Caco-2 (cell line): Measurements from ENCODE around the gene CLDN2. TPM values are rescaled to one million over a fixed set of nuclear protein-coding genes. Genes with fewer than 3 reads are reported as not detected.
"Not testable (repeated sequence)": the region's sequence is repeated elsewhere in the genome, so short reads cannot be mapped to it uniquely, and the experiment has no call there.

Source experiments
- BruUV-seq: library from RNA; stranded (reverse); fragments of 400-500 nt; replicated peaks from 2 replicates; lab custom pipeline; 2021; lab: Mats Ljungman, UMichigan
- CTCF ChIA-PET: fragments of 300-600 bp; sonication (Branson Sonifier 250); formaldehyde crosslinking; loops from one replicate; lab custom pipeline; 2022; ENCODE audit warnings: antibody characterized with exemption; lab: Charles Lee
- POLR2A ChIA-PET: fragments of 300-600 bp; sonication (Branson Sonifier 250); formaldehyde crosslinking; loops from one replicate; lab custom pipeline; 2022; ENCODE audit warnings: antibody characterized with exemption; lab: Charles Lee
- DNase-seq, 2 experiments: peaks; one replicate each; pipeline versions ENCODE4 v3.0.0 to v3.0.0-alpha.2; 2020 to 2022
- H3K27me3 ChIP-seq: replicated peaks from 2 replicates; pipeline ENCODE4 v1.6.0; 2011; ENCODE audit warnings: low read length; ENCODE audit not compliant: control insufficient read depth, insufficient read depth
- H3K36me3 ChIP-seq: 2 replicates; pipeline ENCODE4 v1.5.1; 2011; ENCODE audit warnings: low read length; ENCODE audit not compliant: control insufficient read depth, insufficient read depth
- H3K4me1 ChIP-seq: fragments of 250-450 bp; sonication (Bioruptor Pico); 2 replicates; pipeline ENCODE4 v1.5.1; 2020; ENCODE audit warnings: mild to moderate bottlenecking
- H3K4me3 ChIP-seq: 2 replicates; pipeline ENCODE4 v1.5.1; 2011; ENCODE audit warnings: low read depth, mild to moderate bottlenecking, control low read depth, low read length
- H3K9me3 ChIP-seq: fragments of 250-450 bp; sonication (Bioruptor Pico); 2 replicates; pipeline ENCODE4 v1.5.1; 2020; ENCODE audit warnings: mild to moderate bottlenecking, moderate library complexity
- H3K27ac Mint-ChIP-seq: one replicate; pipeline ENCODE4 v1.8.0; 2022; ENCODE audit warnings: mixed read lengths; ENCODE audit not compliant: unreplicated experiment
- H3K27me3 Mint-ChIP-seq: one replicate; pipeline ENCODE4 v1.8.0; 2022; ENCODE audit warnings: mixed read lengths; ENCODE audit not compliant: insufficient read depth, unreplicated experiment
- H3K36me3 Mint-ChIP-seq: one replicate; pipeline ENCODE4 v1.8.0; 2022; ENCODE audit warnings: mild to moderate bottlenecking, mixed read lengths; ENCODE audit not compliant: insufficient read depth, unreplicated experiment
- H3K4me1 Mint-ChIP-seq: one replicate; pipeline ENCODE4 v1.8.0; 2022; ENCODE audit warnings: low read depth, mixed read lengths; ENCODE audit not compliant: unreplicated experiment
- H3K4me3 Mint-ChIP-seq: one replicate; pipeline ENCODE4 v1.8.0; 2022; ENCODE audit warnings: mild to moderate bottlenecking, moderate library complexity, mixed read lengths; ENCODE audit not compliant: unreplicated experiment
- H3K9me3 Mint-ChIP-seq: one replicate; pipeline ENCODE4 v1.8.0; 2022; ENCODE audit warnings: mixed read lengths; ENCODE audit not compliant: unreplicated experiment
- CTCF ChIP-seq, 2 experiments: fragments of 200-600 bp in 1 of 2; IDR thresholded peaks; 1 replicate in 1 of 2; 2 replicates in 1 of 2; pipeline versions ENCODE4 v1.5.1 to v1.8.0; 2011 to 2022; ENCODE audit warnings: antibody characterized with exemption in 1 of 2, control low read depth in 1 of 2, inconsistent platforms in 1 of 2, low read depth in 1 of 2, low read length in 1 of 2, mild to moderate bottlenecking in 1 of 2, moderate library complexity in 1 of 2; ENCODE audit not compliant: insufficient read depth in 1 of 2, severe bottlenecking in 1 of 2, unreplicated experiment in 1 of 2
- intact Hi-C: fragments of 100-400 bp; cut with micrococcal nuclease; formaldehyde crosslinking; loops from one replicate; pipeline ENCODE4 v1.10.0; 2022; ENCODE audit not compliant: unreplicated experiment
- total RNA-seq: library from RNA; stranded (reverse); gene quantifications from 2 replicates; pipeline ENCODE4 v1.2.3, GENCODE V29; 2022

The CLDN2 gene
- total RNA-seq, 1 experiment from 2014 or later = 2.9 TPM

GRCh38 chrX:106963111-106963510 is 42.9 kb downstream of the CLDN2 start:
- Histone ChIP-seq H3K36me3 (no peaks in the 10 kb centered on the region), H3K9me3 (no peaks in the 10 kb centered on the region), H3K27me3 (no peaks in the 10 kb centered on the region), H3K4me3 (no peak overlapping the region), H3K4me1 (no peaks in the 10 kb centered on the region)
- H3K4me3 Mint-ChIP-seq = no peak overlapping the region
- peaks cover 7% of the 10 kb centered on the region for H3K4me1 Mint-ChIP-seq
- no peak overlapping the region for H3K27ac Mint-ChIP-seq
- no peak for TF ChIP-seq CTCF (IDR thresholded peaks at IDR 0.05; ENCODE audit: insufficient read depth in 1 of 2, low read depth in 1 of 2, low read length in 1 of 2, severe bottlenecking in 1 of 2, unreplicated experiment in 1 of 2)
- ChIA-PET POLR2A (no interaction called here), CTCF (no interaction called here)
- H3K9me3 Mint-ChIP-seq = no peaks in the 10 kb centered on the region
- no peaks in the 10 kb centered on the region for H3K27me3 Mint-ChIP-seq
- no TSS peak for BruUV-seq
- no peak for DNase-seq
- intact Hi-C loops = no loop called here
- H3K36me3 Mint-ChIP-seq = peaks cover 38% of the 10 kb centered on the region

GRCh38 chrX:106964290-106964689 is 44.1 kb downstream of the CLDN2 start:
- Mint-ChIP-seq H3K27me3 (no peaks in the 10 kb centered on the region), H3K9me3 (no peaks in the 10 kb centered on the region), H3K27ac (no peak overlapping the region), H3K4me1 (peaks cover 7% of the 10 kb centered on the region), H3K36me3 (peaks cover 42% of the 10 kb centered on the region), H3K4me3 (no peak overlapping the region)
- Histone ChIP-seq H3K4me1 (no peaks in the 10 kb centered on the region), H3K36me3 (no peaks in the 10 kb centered on the region), H3K27me3 (no peaks in the 10 kb centered on the region), H3K9me3 (no peaks in the 10 kb centered on the region), H3K4me3 (no peak overlapping the region)
- intact Hi-C loops = no loop called here
- no TSS peak for BruUV-seq
- ChIA-PET POLR2A (no interaction called here), CTCF (no interaction called here)
- TF ChIP-seq CTCF (IDR thresholded peaks at IDR 0.05; ENCODE audit: insufficient read depth in 1 of 2, low read depth in 1 of 2, low read length in 1 of 2, severe bottlenecking in 1 of 2, unreplicated experiment in 1 of 2) = no peak
- DNase-seq = no peak

- H3K4me3 ChIP-seq, H3K4me1 ChIP-seq, H3K27me3 ChIP-seq, H3K4me1 Mint-ChIP-seq, H3K4me3 Mint-ChIP-seq, POLR2A ChIA-PET, H3K9me3 Mint-ChIP-seq, BruUV-seq, intact Hi-C loops, H3K9me3 ChIP-seq, H3K27me3 Mint-ChIP-seq, H3K36me3 ChIP-seq, H3K27ac Mint-ChIP-seq: not testable (repeated sequence)
- DNase-seq = peak; percentile 33
- CTCF ChIA-PET = interaction anchor here (0.6 kb wide), 1 partner anchor 36 kb away, joined by 4 read pairs; no protein-coding TSS in a partner anchor
- peaks cover 52% of the 10 kb centered on the region for H3K36me3 Mint-ChIP-seq
Measured at GRCh38 chrX:106966547-106966946, 46.3 kb downstream of the CLDN2 start.

GRCh38 chrX:106972896-106973295 is 52.7 kb downstream of the CLDN2 start:
- no TSS peak for BruUV-seq
- Mint-ChIP-seq H3K27ac (peak overlapping the region; percentile 19), H3K9me3 (no peaks in the 10 kb centered on the region), H3K36me3 (peaks cover 36% of the 10 kb centered on the region), H3K4me1 (peaks cover 16% of the 10 kb centered on the region), H3K4me3 (no peak overlapping the region), H3K27me3 (no peaks in the 10 kb centered on the region)
- no peaks in the 10 kb centered on the region for H3K36me3 ChIP-seq
- H3K4me1 ChIP-seq = peaks cover 12% of the 10 kb centered on the region; the same call in 1 of the 2 replicates
- TF ChIP-seq CTCF (IDR thresholded peaks at IDR 0.05; ENCODE audit: insufficient read depth in 1 of 2, low read depth in 1 of 2, low read length in 1 of 2, severe bottlenecking in 1 of 2, unreplicated experiment in 1 of 2) = no peak
- no peak for DNase-seq
- intact Hi-C loops = no loop called here
- no peaks in the 10 kb centered on the region for H3K27me3 ChIP-seq
- ChIA-PET CTCF (no interaction called here), POLR2A (no interaction called here)
- H3K4me3 ChIP-seq = no peak overlapping the region
- no peaks in the 10 kb centered on the region for H3K9me3 ChIP-seq
